Peyer's patch (tissue), 4 donors: ENCODE results near the gene TNFRSF21. TPM values are rescaled to one million over a fixed set of nuclear protein-coding genes. Genes with fewer than 3 reads are reported as not detected.

ENCODE experiments used
- DNase-seq, 3 donors: peaks; one replicate each; pipeline ENCODE4 v3.0.0-alpha.2; 2017 to 2019
- H3K27ac ChIP-seq, 4 donors: fragments of 200-600 bp; sonication (generic); one replicate each; pipeline ENCODE4 v1.5.1; 2016 to 2019
- H3K27me3 ChIP-seq, 2 donors: fragments of 200-600 bp; sonication (generic); one replicate each; pipeline ENCODE4 v1.5.1; 2019
- H3K36me3 ChIP-seq, 3 donors: fragments of 200-600 bp; sonication (generic); one replicate each; pipeline ENCODE4 v1.5.1; 2016 to 2019
- H3K4me1 ChIP-seq, 4 donors: fragments of 200-600 bp; sonication (generic); one replicate each; pipeline ENCODE4 v1.5.1; 2016 to 2019
- H3K4me3 ChIP-seq, 4 donors: fragments of 200-600 bp; sonication (generic); 1 replicate in 3 of 4; 2 replicates in 1 of 4; pipeline ENCODE4 v1.5.1; 2016 to 2019; ENCODE audit warnings: mild to moderate bottlenecking in 1 of 4
- H3K9me3 ChIP-seq, 4 donors: fragments of 200-600 bp; sonication (generic); one replicate each; pipeline ENCODE4 v1.5.1; 2016 to 2019; ENCODE audit warnings: mild to moderate bottlenecking in 1 of 4
- CTCF ChIP-seq, 6 experiments: fragments of 450-650 bp in 4 of 6; fragments of 200-600 bp in 2 of 6; sonication (generic) in 1 of 6; IDR thresholded peaks; one replicate each; pipeline ENCODE4 v1.5.1; 2017 to 2019; ENCODE audit warnings: antibody characterized with exemption in 6 of 6, mild to moderate bottlenecking in 3 of 6, moderate library complexity in 1 of 6
- POLR2A ChIP-seq, 2 donors: fragments of 450-650 bp; IDR thresholded peaks; one replicate each; pipeline ENCODE4 v1.5.1; 2017; ENCODE audit warnings: antibody characterized with exemption in 2 of 2, mild to moderate bottlenecking in 2 of 2, moderate library complexity in 2 of 2
- total RNA-seq, 4 donors: library from RNA; depleted of rRNA; stranded (reverse); fragments of >200 nt; gene quantifications; one replicate each; pipeline ENCODE4 v1.1.0, GENCODE V29; 2016

Gene TNFRSF21
- total RNA-seq, 4 donors from 2014 or later = 9.1 to 53.4 (median 46.1) TPM

- no peaks in the 10 kb centered on the region for H3K9me3 ChIP-seq
- no peak overlapping the region for H3K4me3 ChIP-seq
- no peak overlapping the region for H3K27ac ChIP-seq
- H3K36me3 ChIP-seq = peaks cover 0 to 15% (median 0%) of the 10 kb centered on the region in 3 donors
- TF ChIP-seq POLR2A (IDR thresholded peaks at IDR 0.05) (no peak), CTCF (IDR thresholded peaks at IDR 0.05) (no peak)
- no peaks in the 10 kb centered on the region for H3K4me1 ChIP-seq
- no peak for DNase-seq
- H3K27me3 ChIP-seq = no peaks in the 10 kb centered on the region
These were observed 53.3 kb downstream of the TNFRSF21 start for GRCh38 chr6:47256361-47256760.

- Histone ChIP-seq H3K9me3 (no peaks in the 10 kb centered on the region), H3K36me3 (peaks cover 0 to 15% (median 0%) of the 10 kb centered on the region in 3 donors), H3K4me3 (no peak overlapping the region), H3K27ac (no peak overlapping the region), H3K27me3 (no peaks in the 10 kb centered on the region), H3K4me1 (no peaks in the 10 kb centered on the region)
- TF ChIP-seq POLR2A (IDR thresholded peaks at IDR 0.05) = no peak
- TF ChIP-seq CTCF (IDR thresholded peaks at IDR 0.05) = no peak
- DNase-seq = no peak
These were observed 54.8 kb downstream of the TNFRSF21 start for GRCh38 chr6:47254906-47255305.

DNA sequence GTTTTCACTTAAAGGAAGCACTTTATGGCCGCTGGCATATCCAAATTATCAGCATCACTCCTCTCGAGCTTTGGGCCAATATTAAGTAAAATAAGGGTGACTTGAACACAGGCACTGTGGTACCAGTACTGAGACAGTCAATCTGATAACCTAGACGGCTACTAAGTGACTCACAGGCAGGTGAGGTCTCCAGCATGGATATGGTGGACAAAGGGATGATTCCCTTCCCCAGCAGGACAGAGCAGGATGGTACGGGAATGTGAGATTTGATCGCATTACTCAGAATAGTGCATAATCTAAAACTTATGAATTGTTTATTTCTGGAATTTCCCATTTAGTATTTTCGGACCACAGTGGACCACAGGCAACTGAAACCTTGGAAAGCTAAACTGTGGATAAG lies 55.7 kb downstream of the TNFRSF21 start:
- DNase-seq = no peak
- H3K27ac ChIP-seq = no peak overlapping the region
- no peak for TF ChIP-seq CTCF (IDR thresholded peaks at IDR 0.05)
- TF ChIP-seq POLR2A (IDR thresholded peaks at IDR 0.05) = no peak
- H3K9me3 ChIP-seq = no peaks in the 10 kb centered on the region
- H3K36me3 ChIP-seq = peaks cover 0 to 15% (median 0%) of the 10 kb centered on the region in 3 donors
- H3K4me1 ChIP-seq = no peaks in the 10 kb centered on the region
- no peak overlapping the region for H3K4me3 ChIP-seq
- H3K27me3 ChIP-seq = no peaks in the 10 kb centered on the region

DNA sequence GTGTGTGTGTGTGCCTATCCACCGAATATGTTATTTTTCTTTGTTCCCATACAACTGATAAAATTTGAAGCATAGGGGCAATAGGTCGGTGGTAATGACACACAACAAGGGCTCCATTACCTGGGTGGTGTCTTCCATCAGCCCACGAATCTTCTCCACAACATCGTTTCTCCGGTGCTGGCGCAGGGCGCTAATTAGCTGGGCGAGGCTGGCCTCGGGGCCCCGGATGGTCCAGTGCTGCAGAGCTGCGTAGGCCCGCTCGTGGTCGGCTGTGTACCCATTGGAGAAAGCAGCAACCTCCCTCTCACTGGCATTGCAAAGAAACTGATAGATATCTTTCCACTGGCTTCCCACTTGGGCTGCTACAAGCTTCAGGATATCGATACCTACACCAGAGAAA lies 56.6 kb downstream of the TNFRSF21 start:
- Histone ChIP-seq H3K9me3 (no peaks in the 10 kb centered on the region), H3K4me1 (peaks cover 0 to 5% (median 0%) of the 10 kb centered on the region in 4 donors), H3K36me3 (peaks cover 0 to 15% (median 0%) of the 10 kb centered on the region in 3 donors), H3K27ac (no peak overlapping the region), H3K4me3 (no peak overlapping the region), H3K27me3 (no peaks in the 10 kb centered on the region)
- TF ChIP-seq POLR2A (IDR thresholded peaks at IDR 0.05) (no peak), CTCF (IDR thresholded peaks at IDR 0.05) (no peak)
- no peak for DNase-seq

- H3K4me1 ChIP-seq = peaks cover 0 to 10% (median 0%) of the 10 kb centered on the region in 4 donors
- H3K36me3 ChIP-seq = peaks cover 0 to 15% (median 0%) of the 10 kb centered on the region in 3 donors
- no peaks in the 10 kb centered on the region for H3K27me3 ChIP-seq
- H3K27ac ChIP-seq = no peak overlapping the region
- H3K9me3 ChIP-seq = no peaks in the 10 kb centered on the region
- DNase-seq = no peak
- no peak overlapping the region for H3K4me3 ChIP-seq
- TF ChIP-seq POLR2A (IDR thresholded peaks at IDR 0.05) = no peak
- TF ChIP-seq CTCF (IDR thresholded peaks at IDR 0.05) = no peak
These were observed 57.1 kb downstream of the TNFRSF21 start for GRCh38 chr6:47252633-47253032.

DNA sequence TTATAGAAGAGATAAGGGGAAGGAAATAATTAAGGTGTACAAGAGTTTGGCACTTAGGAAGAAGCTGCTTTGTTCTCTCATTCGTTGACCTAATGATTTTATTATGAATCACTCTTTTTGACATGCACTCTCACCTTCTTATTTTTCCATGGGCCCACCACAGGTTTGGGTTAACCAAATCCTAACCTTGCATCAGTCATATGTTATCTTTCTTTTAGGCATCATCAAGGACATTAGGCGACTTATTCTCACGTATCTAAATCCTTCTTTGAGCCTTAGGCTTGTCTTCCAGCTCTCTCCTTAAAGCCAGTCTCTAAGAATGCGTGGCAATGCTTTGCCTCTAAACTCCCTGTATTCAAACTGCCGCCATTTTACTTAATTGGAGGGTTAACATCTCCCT lies 58.3 kb downstream of the TNFRSF21 start:
- H3K9me3 ChIP-seq = no peaks in the 10 kb centered on the region
- no peak overlapping the region for H3K4me3 ChIP-seq
- TF ChIP-seq POLR2A (IDR thresholded peaks at IDR 0.05) (no peak), CTCF (IDR thresholded peaks at IDR 0.05) (no peak)
- no peak overlapping the region for H3K27ac ChIP-seq
- peaks cover 0 to 15% (median 0%) of the 10 kb centered on the region in 3 donors for H3K36me3 ChIP-seq
- DNase-seq = no peak
- peaks cover 0 to 22% (median 0%) of the 10 kb centered on the region in 4 donors for H3K4me1 ChIP-seq
- no peaks in the 10 kb centered on the region for H3K27me3 ChIP-seq
